NK-92 (cell line): Measurements from ENCODE around the gene AMFR.
"Not testable (repeated sequence)": the region's sequence is repeated elsewhere in the genome, so short reads cannot be mapped to it uniquely, and the experiment has no call there.

ENCODE experiments used
- DNase-seq: peaks from one replicate; lab custom pipeline; 2025; ENCODE audit not compliant: unreplicated experiment; lab: John Stamatoyannopoulos, UW

The AMFR gene

DNA sequence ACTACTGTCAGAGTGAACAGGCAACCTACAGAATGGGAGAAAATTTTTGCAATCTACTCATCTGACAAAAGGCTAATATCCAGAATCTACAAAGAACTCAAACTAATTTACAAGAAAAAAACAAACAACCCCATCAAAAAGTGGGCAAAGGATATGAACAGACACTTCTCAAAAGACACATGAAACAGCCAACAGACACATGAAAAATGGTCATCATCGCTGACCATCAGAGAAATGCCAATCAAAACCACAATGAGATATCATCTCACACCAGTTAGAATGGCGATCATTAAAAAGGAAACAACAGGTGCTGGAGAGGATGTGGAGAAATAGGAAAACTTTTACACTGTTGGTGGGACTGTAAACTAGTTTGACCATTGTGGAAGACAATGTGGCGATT is 28.6 kb downstream of the AMFR start:
- not testable (repeated sequence) for DNase-seq

DNA sequence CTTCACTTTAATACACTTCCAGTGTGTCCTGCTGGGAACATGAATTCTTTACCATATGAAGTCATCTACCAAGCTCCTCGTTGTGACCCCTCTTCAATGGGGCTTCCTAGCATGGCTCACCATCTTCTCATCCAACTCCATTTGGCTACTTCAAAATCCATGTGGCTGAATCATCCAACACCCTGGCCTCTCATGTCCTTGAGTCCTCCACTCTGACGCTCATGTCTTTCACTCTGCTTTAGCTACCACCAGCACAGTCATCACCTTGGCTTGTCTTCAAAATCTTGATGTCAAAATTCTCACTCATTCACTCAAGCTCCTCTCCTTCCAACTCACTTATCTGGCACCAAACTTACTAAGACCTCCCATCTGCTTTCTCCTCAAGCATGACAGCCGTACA is 35.8 kb downstream of the AMFR start:
- DNase-seq = no peak

DNA sequence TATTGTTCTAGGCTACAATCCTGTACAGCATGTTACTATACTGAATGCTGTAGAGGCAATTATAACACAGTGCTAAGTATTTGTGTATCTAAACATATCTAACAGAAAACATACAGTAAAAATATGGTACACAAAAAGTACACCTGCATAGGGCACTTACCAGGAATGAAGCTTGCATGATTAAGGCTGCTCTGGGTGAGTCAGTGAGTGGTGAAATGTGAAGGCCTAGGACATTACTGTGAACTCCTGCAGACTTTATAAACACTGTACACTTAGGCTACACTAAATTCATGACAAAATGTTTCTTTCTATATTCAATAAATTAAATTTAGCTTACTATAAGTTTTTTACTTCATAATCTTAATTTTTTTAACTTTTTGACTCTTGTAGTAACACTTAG is 37.1 kb downstream of the AMFR start:
- no peak for DNase-seq

DNA sequence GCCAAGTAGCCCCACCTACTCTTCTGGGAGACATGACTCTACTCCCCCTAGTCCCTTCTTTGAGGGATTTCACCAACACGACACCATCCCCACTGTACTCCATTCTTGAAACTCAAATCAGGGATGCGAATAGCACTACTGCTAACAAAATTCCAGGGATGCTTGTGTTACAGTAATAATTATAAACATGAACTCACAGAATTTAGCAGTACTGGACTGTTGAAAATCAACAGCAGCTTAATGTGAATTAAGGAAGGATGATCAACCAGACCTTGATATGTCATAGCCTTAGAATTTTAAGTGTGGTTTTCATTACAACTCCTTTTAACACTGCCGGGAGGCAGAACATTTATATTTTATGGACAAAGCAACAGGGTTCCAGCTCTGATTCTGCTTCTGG is 37.9 kb downstream of the AMFR start:
- no peak for DNase-seq

DNA sequence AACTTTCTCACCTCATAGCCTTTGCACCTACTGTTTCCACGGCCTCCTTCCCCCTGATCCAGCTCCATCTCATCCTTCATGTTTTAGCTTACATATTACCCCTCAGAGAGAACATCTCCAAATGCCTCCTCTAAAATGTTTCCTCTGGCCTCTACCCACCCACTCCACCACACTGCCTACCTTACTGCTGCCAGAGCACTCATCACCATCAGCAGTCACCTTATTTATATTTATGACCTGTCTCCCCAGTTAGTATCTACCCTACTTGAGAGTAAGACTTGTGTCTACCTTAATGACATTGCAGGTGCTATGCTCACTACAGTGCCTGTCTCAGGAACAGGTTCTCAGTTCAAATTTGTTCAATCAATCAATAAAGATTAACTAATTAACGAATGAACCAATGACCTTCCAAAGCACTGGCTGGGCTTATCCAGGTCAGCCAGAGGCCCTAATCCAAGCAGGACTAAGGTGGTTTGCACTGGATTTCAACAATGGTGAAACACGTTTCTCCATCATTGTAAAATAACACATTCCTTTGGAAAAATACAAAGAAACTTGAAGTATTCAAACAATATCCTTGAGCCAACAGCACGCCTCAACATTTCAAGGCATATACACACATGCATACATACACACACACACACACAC is 41.1 kb downstream of the AMFR start:
- no peak for DNase-seq

DNA sequence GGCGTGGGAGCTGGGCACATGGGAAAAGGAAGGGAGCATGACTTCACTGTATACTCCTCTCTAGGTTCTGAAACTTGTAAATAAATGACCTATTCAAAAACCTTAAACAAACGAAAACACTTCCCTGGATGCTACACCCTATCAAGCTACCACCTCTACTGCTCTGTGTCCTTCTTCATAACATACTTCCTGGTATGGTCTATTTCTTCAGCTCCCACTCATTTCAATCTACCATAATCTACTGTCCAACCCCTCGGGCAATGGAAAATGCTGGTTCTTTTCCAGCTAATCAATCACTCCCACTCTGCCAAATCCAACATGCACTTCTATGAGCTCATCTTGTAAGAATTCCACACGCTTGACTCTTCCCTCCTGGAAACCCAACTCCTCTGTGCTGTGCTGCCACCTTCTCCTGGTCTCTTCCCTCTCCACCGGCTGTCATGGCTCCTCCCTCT is 42.4 kb downstream of the AMFR start:
- DNase-seq = no peak

DNA sequence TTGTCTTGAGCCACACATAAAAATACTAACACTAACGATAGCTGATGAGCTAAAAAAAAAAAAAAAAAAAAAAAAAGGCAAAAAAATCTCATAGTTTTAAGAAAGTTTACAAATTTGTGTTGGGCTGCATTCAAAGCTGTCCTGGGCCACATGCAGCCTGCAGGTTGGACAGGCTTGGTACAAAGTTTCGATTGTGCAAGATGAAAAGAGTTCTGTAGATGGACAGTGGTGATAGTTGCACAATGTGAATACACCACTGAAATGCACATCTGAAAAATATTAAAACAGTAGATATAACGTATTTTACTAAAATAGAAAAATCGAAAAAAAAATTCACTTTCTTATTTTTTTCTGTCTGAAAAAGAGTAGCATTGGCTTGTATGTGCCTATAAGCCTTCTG is 42.9 kb downstream of the AMFR start:
- DNase-seq = no peak

DNA sequence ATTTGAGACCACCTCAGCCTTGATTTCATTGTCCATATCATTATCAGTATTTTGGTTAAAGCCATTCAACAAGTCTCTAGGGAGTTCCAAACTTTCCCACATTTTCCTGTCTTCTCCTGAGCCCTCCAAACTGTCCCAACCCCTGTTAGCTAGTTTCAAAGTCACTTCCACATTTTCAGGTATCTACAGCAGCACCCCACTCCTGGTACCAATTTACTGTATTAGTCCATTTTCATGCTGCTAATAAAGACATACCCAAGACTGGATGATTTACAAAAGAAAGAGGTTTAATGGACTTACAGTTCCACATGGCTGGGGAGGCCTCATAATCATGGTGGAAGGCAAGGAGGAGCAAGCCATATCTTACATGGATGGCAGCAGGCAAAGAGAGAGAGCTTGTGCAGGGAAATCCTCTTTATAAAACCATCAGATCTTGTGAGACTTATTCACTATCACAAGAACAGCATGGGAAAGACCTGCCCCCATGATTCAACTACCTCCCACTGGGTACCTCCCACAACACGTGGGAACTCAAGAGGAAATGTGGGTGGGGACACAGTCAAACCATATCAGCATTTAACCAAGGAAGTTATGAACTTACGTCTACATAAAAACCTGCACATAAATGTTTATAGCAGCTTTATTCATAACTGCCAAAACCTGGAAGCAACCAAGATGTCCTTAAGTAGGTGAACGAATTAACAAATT is 44.4 kb downstream of the AMFR start:
- DNase-seq = not testable (repeated sequence)

DNA sequence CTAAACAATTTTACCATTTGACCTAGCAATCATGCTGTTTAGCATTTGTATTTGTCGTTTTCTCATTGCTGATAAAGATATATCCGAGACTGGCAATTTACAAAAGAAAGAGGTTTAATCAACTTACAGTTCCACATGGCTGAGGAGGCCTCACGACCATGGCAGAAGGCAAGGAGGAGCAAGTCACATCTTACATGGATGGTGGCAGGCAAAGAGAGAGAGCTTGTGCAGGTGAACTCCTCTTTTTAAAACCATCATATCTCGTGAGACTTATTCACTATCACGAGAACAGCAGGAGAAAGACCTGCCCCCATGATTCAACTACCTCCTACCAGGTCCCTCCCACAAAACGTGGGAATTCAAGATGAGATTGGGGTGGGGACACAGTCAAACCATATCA is 46.3 kb downstream of the AMFR start:
- DNase-seq = not testable (repeated sequence)

DNA sequence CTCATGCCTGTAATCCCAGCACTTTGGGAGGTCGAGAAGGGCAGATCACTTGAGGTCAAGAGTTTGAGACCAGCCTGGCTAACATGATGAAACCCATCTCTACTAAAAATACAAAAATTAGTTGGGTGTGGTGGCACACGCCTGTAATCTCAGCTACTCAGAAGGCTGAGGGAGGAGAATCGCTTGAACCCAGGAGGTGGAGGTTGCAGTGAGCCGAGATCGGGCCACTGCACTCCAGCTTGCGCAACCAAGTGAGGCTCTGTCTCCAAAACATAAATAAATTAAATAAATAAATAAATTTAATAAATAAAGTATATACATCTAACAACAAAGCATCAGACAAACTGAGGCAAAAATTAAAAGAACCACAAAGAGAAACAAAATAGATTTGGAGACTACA is 49.6 kb downstream of the AMFR start:
- not testable (repeated sequence) for DNase-seq

DNA sequence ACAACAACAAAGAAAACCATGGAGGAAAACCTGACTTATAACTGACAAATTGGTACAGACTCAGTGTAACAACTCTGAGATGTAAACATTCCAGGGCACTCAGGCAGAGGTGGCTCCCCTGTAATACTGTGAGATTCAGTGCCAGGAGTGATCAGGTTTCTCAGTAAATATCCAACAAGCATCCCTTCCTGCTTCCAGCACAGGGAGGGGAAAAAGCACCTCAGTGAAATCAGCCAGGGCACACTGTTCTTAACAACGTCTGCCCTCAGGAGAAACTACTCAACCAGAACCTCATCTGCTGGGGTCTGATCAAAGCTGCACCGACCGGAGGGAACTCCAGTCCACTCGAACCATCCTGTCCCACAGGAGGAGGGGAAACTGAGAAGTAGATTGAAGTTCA is 52.3 kb downstream of the AMFR start:
- no peak for DNase-seq

DNA sequence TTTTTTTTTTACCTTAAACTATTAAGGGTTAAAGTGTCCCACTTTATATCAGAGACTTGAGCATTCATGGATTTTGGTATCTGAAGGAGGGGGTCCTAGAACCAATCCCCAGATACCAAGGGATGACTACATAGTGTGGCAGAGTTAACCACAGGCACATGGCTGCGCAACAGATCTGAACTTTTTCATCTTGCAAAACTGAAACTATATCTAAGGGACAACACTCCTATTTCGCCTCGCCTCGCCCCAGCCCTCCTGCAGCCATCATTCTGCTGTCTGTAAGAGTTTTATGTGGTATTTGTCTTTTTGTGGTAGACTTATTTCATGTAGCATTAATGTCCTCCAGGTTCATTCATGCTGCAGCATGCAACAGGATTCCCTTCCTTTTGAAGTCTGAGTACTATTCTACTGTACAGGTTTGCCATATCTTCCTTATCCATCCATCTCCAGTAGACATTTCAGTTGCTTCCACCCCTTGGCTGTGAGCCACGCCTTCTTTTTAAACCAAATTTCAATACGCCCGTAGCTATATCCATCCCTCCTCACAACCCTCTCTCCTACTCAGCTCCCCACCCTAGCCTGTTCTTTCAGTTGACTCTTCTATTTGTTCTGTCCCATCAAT is 53.2 kb downstream of the AMFR start:
- DNase-seq = no peak

DNA sequence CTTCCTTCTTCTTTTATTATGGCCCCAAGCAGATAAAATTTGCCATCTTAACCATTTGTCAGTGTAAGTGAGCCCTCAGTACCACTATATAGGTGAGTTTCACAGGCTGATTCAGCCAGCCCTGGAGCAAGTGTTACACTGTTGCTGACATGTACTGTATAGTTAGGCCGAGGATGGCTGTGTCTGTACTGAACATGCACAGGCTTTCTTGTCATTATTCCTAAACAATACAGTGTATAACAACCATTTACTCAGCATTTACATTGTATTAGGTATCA is 53.7 kb downstream of the AMFR start:
- DNase-seq = no peak

DNA sequence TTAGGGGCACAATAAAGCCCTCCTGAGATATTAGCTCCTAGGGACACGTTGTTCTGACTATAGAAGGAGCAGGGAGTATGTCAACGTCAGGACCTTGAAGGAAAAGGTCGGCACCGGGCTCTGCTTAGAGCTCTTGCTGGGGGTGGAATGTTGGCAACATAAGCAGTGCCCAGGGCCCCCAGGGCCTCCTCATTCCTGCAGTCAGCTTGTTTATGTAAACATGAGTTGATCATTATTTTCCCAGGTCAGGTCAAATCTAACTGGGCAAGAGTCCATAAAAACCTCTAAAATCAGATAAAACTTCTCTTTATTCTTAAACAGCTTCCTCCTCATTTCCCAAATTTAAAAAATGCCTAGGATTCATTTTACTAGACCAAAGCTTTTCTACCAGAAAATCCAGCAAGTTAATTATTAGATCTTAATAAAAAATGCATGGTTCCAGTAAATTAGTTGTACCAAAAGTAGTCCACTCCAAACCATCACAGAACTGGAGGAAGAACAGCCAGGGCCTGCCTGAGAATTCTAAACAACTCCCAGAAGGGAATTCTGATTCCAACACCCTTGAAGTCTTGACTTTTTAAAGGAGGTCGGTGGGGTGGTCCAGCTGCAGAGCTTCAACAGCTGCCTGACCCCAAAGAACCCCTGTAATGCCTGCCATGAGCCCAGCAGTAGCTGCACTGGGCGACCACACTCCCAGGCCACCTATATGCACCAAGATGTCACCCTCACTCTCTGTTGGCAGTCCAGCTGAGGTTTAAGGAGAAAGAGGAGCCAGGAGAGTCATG is 54.3 kb downstream of the AMFR start:
- DNase-seq = no peak

DNA sequence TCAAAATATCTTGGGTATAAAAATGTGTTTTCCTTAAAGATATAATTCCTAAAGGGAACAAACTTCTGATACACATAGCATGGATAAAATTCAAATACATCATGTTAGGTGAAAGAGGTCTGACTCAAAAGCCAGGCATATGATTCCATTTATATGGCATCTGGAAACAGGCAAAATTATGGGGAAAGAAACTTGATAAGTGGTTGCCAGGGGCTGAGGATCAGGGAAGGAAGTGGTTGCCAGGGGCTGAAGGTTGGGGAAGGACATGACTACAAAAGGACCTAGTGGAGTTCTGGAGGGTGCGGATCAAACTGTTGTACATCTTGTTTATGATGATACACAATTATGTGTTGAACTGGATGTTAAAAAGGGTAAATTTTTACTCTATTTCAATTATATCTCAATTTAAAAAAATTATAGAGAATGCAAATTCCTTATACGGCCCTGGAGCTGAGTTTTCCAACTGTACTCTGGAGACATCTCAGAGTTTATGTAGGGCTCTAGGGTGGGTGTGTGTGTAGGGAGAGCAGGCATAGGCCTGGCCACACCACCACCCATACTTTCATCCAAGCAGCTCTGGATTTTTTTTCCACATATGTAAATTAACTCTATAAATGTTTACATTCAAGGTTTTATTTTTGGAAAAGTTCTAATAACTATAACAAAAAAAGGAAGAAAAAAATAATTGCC is 55.0 kb downstream of the AMFR start:
- DNase-seq = no peak

DNA sequence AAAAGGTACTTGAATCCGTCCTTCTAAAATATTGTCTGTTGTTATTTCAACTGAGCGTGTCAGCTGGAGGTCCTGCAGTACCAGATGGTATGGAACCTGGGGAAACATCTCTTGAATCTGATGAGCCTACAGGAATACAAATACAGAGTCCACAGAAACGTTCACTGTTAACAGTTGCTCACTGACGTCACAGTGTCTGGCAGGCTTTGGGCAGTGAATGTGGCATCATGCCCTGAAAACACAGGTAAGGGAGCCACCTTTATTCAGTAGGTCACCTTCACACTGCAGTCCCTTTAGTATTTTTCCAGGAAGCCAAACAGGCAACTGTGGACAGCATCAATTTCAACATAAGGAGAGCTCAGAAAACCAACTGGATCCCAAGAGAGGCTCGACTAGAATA is 56.1 kb downstream of the AMFR start:
- no peak for DNase-seq

DNA sequence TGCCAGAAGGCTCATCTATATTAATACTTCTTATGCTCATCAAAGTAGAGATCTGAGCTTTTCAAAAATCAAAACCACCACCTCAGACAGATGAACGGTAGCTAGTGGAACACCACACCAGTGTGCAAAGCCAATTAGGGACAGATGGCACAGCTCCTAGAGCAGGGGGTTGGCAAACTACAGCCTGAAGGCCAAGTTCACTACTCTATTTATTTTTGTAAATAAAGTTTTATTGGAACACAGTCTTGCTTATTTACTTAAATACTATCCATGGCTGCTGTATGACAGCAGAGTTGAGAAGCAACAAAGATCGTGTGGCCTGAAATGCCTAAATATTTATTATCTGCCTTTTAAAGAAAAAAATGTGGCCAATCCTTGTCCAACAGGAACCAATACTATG is 56.8 kb downstream of the AMFR start:
- no peak for DNase-seq

DNA sequence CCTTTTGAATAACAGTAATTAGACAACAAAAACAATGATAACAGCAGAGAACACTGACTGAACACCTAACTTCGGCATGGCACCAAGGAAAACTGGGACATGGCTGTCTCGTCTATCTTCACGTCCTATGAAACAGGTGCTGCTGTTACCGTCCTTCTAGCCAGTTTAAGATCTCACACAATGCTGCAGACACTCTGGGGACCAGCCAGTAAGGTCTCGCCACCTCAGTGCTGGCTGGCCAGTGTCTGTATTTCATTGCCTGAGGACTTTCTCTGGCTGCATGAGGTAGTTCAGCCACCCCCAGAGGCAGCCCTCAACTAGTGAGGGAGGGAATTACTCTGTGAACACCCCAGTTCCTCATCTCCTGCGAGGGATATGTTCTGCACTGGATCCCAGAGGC is 57.6 kb downstream of the AMFR start:
- no peak for DNase-seq

DNA sequence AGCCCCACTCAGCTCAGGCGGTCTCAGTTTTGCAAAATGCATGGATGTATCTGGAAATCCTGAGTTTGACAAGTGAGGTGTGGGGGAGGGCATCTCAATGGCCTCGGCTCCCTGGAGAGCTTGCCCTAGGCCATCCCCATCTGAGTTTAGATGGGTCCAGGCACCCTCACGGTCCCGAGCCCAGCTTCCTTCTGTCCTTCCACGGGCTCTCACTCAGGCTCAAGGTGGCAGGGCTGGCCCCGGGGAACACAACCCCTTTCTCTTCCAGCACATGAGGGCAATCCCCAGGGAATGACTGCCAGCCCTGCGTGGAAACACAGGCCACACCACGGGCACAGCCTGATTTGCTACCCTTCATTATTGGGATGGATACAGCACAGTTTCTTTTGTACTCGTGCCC is 58.4 kb downstream of the AMFR start:
- no peak for DNase-seq

DNA sequence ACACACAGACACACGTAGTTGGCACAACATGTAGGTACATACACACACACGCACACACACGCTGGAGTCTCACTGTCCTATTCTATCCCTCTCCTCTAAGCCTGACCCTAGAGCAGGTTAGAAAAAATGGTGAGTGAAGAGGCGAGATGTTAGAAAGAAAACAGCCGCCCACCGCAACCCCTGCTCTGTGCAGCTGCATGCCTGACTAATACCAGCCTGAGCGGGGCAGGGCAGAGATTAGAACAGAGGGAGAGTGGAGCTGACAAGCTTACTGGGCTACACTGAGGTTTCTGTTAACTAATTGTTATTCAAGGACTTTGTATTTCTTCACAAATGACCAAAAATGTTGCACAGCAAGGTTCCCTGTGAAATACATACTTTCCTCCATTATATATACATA is 59.8 kb downstream of the AMFR start:
- no peak for DNase-seq

DNA sequence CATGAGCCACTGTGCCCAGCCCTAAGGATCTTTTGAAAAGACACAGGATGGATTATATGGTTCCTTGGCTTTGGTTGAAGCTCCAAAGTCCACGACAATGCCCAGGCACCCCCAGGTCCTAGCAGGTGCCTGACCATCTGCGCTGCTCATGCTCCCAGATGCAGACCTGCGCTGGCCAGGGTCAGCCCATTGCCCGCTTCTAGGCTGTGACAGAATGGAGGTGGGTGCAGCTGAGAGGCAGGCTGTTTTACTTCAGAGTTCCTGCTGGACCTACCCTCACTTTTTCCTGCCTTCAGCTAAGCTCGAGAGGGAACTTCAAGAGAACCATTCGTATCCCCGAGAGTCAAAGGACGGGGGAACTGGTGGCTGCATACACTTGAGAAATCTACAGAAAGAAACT is 60.5 kb downstream of the AMFR start:
- DNase-seq = no peak
